IMR-90 (cell line): ENCODE results near the gene RSF1. TPM values are rescaled to one million over a fixed set of nuclear protein-coding genes. Genes with fewer than 3 reads are reported as not detected.

Source experiments
- ATAC-seq: fragments of 200-7000 bp; cut with Tn5 transposase; 2 replicates; pipeline ENCODE4 v1.9.1; 2020; ENCODE audit warnings: low read depth, mild to moderate bottlenecking, moderate library complexity
- BruUV-seq: library from RNA; stranded (reverse); fragments of 400-500 nt; replicated peaks from 2 replicates; lab custom pipeline; 2021; lab: Mats Ljungman, UMichigan
- CTCF ChIA-PET: fragments of 300-600 bp; formaldehyde crosslinking; extraction: SDS; loops from one replicate; lab custom pipeline; 2021; ENCODE audit warnings: antibody characterized with exemption; lab: Yijun Ruan, JAX
- POLR2A ChIA-PET: fragments of 300-600 bp; sonication (Branson Sonifier 250); formaldehyde crosslinking; loops from one replicate; lab custom pipeline; 2022; ENCODE audit warnings: antibody characterized with exemption; ENCODE audit not compliant: unreplicated experiment; lab: Charles Lee
- DNase-seq: peaks from one replicate; pipeline ENCODE4 v3.0.0; 2013
- H2AFZ ChIP-seq: replicated peaks from 2 replicates; pipeline ENCODE3; 2013; ENCODE audit warnings: low read length, mild to moderate bottlenecking; ENCODE audit not compliant: poor library complexity
- H2AK5ac ChIP-seq: 2 replicates; pipeline ENCODE4 v1.6.1; 2013; ENCODE audit warnings: low read depth, low read length, inconsistent platforms
- H2AK9ac ChIP-seq: replicated peaks from 2 replicates; pipeline ENCODE3; 2013; ENCODE audit warnings: mild to moderate bottlenecking, low read depth, low read length, moderate library complexity; ENCODE audit not compliant: poor library complexity
- H2BK120ac ChIP-seq: 2 replicates; pipeline ENCODE4 v1.6.1; 2013; ENCODE audit warnings: low read depth, low read length, inconsistent platforms
- H2BK15ac ChIP-seq: 3 replicates; pipeline ENCODE4 v1.6.1; 2013; ENCODE audit warnings: low read depth, low read length, inconsistent platforms
- H2BK20ac ChIP-seq: 2 replicates; pipeline ENCODE4 v1.6.1; 2013; ENCODE audit warnings: low read depth, mild to moderate bottlenecking, inconsistent platforms, low read length, moderate library complexity
- H2BK5ac ChIP-seq: 2 replicates; pipeline ENCODE4 v1.6.1; 2013; ENCODE audit warnings: mild to moderate bottlenecking, low read depth, low read length, inconsistent platforms; ENCODE audit not compliant: poor library complexity, severe bottlenecking
- H3K14ac ChIP-seq: replicated peaks from 2 replicates; pipeline ENCODE4 v1.6.1; 2013; ENCODE audit warnings: low read depth, low read length, inconsistent platforms
- H3K18ac ChIP-seq: 2 replicates; pipeline ENCODE4 v1.6.1; 2013; ENCODE audit warnings: low read depth, low read length, control low read depth
- H3K23ac ChIP-seq: 2 replicates; pipeline ENCODE4 v1.6.1; 2013; ENCODE audit warnings: low read depth, low read length, inconsistent platforms
- H3K27ac ChIP-seq: 2 replicates; pipeline ENCODE4 v1.5.1; 2013; ENCODE audit warnings: mild to moderate bottlenecking, control low read depth, low read length; ENCODE audit not compliant: insufficient read depth
- H3K27me3 ChIP-seq: 2 replicates; pipeline ENCODE4 v1.6.1; 2013; ENCODE audit warnings: low read length; ENCODE audit not compliant: control insufficient read depth, insufficient read depth
- H3K36me3 ChIP-seq: 2 replicates; pipeline ENCODE4 v1.6.1; 2013; ENCODE audit warnings: low read length, mixed read lengths; ENCODE audit not compliant: control insufficient read depth, insufficient read depth
- H3K4ac ChIP-seq: 2 replicates; pipeline ENCODE4 v1.6.1; 2013; ENCODE audit warnings: low read depth, low read length, inconsistent platforms
- H3K4me1 ChIP-seq: 2 replicates; pipeline ENCODE4 v1.6.1; 2013; ENCODE audit warnings: low read length, mixed read lengths; ENCODE audit not compliant: control insufficient read depth, insufficient read depth
- H3K4me2 ChIP-seq: 2 replicates; pipeline ENCODE4 v1.6.1; 2013; ENCODE audit warnings: low read depth, mild to moderate bottlenecking, control low read depth, low read length, moderate library complexity
- H3K4me3 ChIP-seq: 2 replicates; pipeline ENCODE4 v1.5.1; 2013; ENCODE audit warnings: low read depth, mild to moderate bottlenecking, control low read depth, low read length, moderate library complexity; ENCODE audit not compliant: insufficient read depth
- H3K56ac ChIP-seq: 2 replicates; pipeline ENCODE4 v1.6.1; 2013; ENCODE audit warnings: low read length, inconsistent platforms; ENCODE audit not compliant: insufficient read depth; ENCODE audit errors: extremely low read depth
- H3K79me1 ChIP-seq, 2 experiments: 2 replicates each; pipeline ENCODE4 v1.6.1; 2013; ENCODE audit warnings: low read length in 2 of 2, inconsistent platforms in 1 of 2, low read depth in 1 of 2
- H3K9ac ChIP-seq: 2 replicates; pipeline ENCODE4 v1.6.1; 2013; ENCODE audit warnings: low read depth, low read length, control low read depth
- H3K9me1 ChIP-seq: 2 replicates; pipeline ENCODE4 v1.6.1; 2013; ENCODE audit warnings: low read length, inconsistent platforms; ENCODE audit not compliant: insufficient read depth
- H3K9me3 ChIP-seq: 2 replicates; pipeline ENCODE4 v1.6.1; 2013; ENCODE audit warnings: low read length; ENCODE audit not compliant: control insufficient read depth, insufficient read depth
- H4K20me1 ChIP-seq: 2 replicates; pipeline ENCODE4 v1.6.1; 2013; ENCODE audit warnings: low read length, inconsistent platforms; ENCODE audit not compliant: insufficient read depth
- H4K5ac ChIP-seq: 2 replicates; pipeline ENCODE4 v1.6.1; 2013; ENCODE audit warnings: mild to moderate bottlenecking, low read depth, low read length, control low read depth
- H4K8ac ChIP-seq, 2 experiments: 2 replicates each; pipeline ENCODE4 v1.6.1; 2013; ENCODE audit warnings: low read depth in 2 of 2, low read length in 2 of 2, control low read depth in 1 of 2, inconsistent platforms in 1 of 2
- H4K91ac ChIP-seq: 2 replicates; pipeline ENCODE4 v1.6.1; 2013; ENCODE audit warnings: low read depth, low read length, inconsistent platforms; ENCODE audit not compliant: insufficient read depth
- MAZ ChIP-seq: IDR thresholded peaks from 2 replicates; pipeline ENCODE4 v1.6.1; 2012; ENCODE audit warnings: low read depth, mild to moderate bottlenecking, low read length, improper control_type of control experiment, moderate library complexity, borderline replicate concordance
- SMC3 ChIP-seq: fragments of 150-350 bp; IDR thresholded peaks from 2 replicates; pipeline ENCODE4 v1.6.1; 2016; ENCODE audit warnings: low read depth, mild to moderate bottlenecking, antibody characterized with exemption, low read length, moderate library complexity
- dilution Hi-C: fragments of 300-500 bp; cut with HindIII; formaldehyde crosslinking; loops from one replicate; pipeline ENCODE4 v1.14.3; 2018; ENCODE audit warnings: low sequenced_read_pairs; ENCODE audit not compliant: unreplicated experiment
- in situ Hi-C: fragments of 300-500 bp; cut with MboI; formaldehyde crosslinking; loops from 3 replicates; pipeline ENCODE4 v1.14.3; 2019; ENCODE audit warnings: low sequenced_read_pairs, inconsistent platforms, mixed read lengths
- intact Hi-C: fragments of 100-400 bp; cut with micrococcal nuclease; formaldehyde crosslinking; loops from 2 replicates; pipeline ENCODE4 v1.10.0; 2022
- polyA plus RNA-seq, 3 experiments: library from polyadenylated mRNA; depleted of rRNA; stranded (reverse); fragments of >200 nt; gene quantifications; 2 replicates each; pipeline ENCODE4 v1.2.3, GENCODE V29; 2012; ENCODE audit warnings: low replicate concordance in 1 of 3
- total RNA-seq: library from RNA; depleted of rRNA; stranded (reverse); fragments of >200 nt; gene quantifications from 2 replicates; pipeline ENCODE4 v1.2.3, GENCODE V29; 2012

RSF1 gene
- total and polyA plus RNA-seq, 2 of the 4 experiments (the other 2 are of a cell fraction): 13.9 to 18.5 TPM

- dilution Hi-C loops (no loop called here), in situ Hi-C loops (loop anchor here (10.0 kb wide), 1 partner anchor 215 kb away; the partner anchor contains the start of gene INTS4), intact Hi-C loops (loop anchor here (5.0 kb wide), 1 partner anchor 37 kb away; no protein-coding TSS in a partner anchor)
- Histone ChIP-seq H2AFZ (no peak overlapping the region), H4K20me1 (peaks cover 86% of the 10 kb centered on the region), H4K91ac (no peak overlapping the region), H2AK5ac (no peak overlapping the region), H2AK9ac (no peak overlapping the region), H2BK120ac (no peak overlapping the region), H3K4ac (no peak overlapping the region), H4K5ac (no peak overlapping the region), H3K4me1 (0 out of 2 replicates have a peak, but pooled peaks cover 1% of the 10 kb centered on the region), H2BK5ac (no peak overlapping the region), H3K4me3 (no peak overlapping the region), H3K79me1 (peaks cover 37 to 74% of the 10 kb centered on the region in 2 experiments), H3K27me3 (no peaks in the 10 kb centered on the region), H3K27ac (no peak overlapping the region), H3K9me3 (no peaks in the 10 kb centered on the region), H3K18ac (no peak overlapping the region), H3K23ac (no peak overlapping the region), H3K4me2 (no peak overlapping the region), H3K9ac (no peak overlapping the region), H3K56ac (no peak overlapping the region), H2BK20ac (no peak overlapping the region), H3K14ac (no peak overlapping the region), H3K36me3 (peaks cover 2% of the 10 kb centered on the region), H4K8ac (no peak overlapping the region), H3K9me1 (peaks cover 4% of the 10 kb centered on the region; the same call in 1 of the 2 replicates), H2BK15ac (no peak overlapping the region)
- DNase-seq (peak; percentile 54), ATAC-seq (peak; percentile 77)
- BruUV-seq: no TSS peak
- no peak for TF ChIP-seq SMC3
- TF ChIP-seq MAZ: no peak
- ChIA-PET CTCF (no interaction called here), POLR2A (no interaction called here)
Observed at GRCh38 chr11:77779935-77780334, 40.6 kb downstream of the RSF1 start.
